Tibial nerve (tissue), 4 donors: ENCODE data around the gene COL4A3.

Experiments
- EP300 ChIP-seq, 2 donors: sonication (generic); formaldehyde crosslinking; IDR thresholded peaks; one replicate each; pipeline ENCODE4 v1.6.1; 2017; ENCODE audit warnings: antibody characterized with exemption in 2 of 2, mild to moderate bottlenecking in 1 of 2
- TF ChIP-seq, protein P1 (sequence below), 5 experiments: fragments of 200-600 bp in 3 of 5; fragments of 450-650 bp in 2 of 5; sonication (generic) in 3 of 5; IDR thresholded peaks; one replicate each; pipeline ENCODE4 v1.5.1; 2016 to 2019; ENCODE audit warnings: antibody characterized with exemption in 5 of 5, mild to moderate bottlenecking in 3 of 5, moderate library complexity in 2 of 5

DNA sequence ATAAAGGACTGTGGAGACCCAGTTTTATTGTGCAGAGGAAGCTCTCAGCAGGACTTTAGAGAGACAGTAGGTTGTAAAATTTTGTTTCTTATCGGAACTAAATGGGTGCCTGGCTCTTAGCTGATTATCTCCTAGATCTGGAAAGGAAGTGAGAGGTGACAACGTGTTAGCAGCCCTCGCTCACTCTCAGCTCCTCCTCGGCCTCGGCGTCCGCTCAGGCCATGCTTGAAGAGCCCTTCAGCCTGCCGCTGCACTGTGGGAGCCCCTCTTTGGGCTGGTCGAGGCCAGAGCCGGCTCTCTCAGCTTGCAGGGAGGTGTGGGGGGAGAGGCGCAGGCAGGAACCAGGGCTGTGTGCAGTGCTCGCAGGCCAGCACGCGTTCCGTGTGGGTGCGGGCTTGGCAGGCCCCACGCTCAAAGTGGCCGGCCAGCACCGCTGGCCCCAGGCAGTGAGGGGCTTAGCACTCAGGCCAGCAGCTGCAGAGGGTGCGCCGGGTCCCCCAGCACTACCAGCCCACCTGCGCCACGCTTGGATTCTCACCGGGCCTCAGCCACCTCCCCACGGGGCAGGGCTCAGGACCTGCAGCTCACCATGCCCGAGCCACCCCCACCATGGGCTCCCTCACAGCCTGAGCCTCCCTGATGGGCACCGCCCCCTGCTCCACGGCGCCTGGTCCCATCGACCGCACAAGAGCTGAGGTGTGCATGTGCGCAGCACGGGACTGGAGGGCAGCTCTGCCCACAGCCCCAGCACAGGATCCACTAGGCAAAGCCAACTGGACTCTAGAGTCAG, 156.1 kb downstream of the COL4A3 start:
- TF ChIP-seq, protein P1, sequence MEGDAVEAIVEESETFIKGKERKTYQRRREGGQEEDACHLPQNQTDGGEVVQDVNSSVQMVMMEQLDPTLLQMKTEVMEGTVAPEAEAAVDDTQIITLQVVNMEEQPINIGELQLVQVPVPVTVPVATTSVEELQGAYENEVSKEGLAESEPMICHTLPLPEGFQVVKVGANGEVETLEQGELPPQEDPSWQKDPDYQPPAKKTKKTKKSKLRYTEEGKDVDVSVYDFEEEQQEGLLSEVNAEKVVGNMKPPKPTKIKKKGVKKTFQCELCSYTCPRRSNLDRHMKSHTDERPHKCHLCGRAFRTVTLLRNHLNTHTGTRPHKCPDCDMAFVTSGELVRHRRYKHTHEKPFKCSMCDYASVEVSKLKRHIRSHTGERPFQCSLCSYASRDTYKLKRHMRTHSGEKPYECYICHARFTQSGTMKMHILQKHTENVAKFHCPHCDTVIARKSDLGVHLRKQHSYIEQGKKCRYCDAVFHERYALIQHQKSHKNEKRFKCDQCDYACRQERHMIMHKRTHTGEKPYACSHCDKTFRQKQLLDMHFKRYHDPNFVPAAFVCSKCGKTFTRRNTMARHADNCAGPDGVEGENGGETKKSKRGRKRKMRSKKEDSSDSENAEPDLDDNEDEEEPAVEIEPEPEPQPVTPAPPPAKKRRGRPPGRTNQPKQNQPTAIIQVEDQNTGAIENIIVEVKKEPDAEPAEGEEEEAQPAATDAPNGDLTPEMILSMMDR (IDR thresholded peaks at IDR 0.05) = no peak
- no peak for TF ChIP-seq EP300 (IDR thresholded peaks at IDR 0.05)
